CD4-positive, alpha-beta T cell (primary cell): ENCODE measurements around the gene NIN. TPM values are rescaled to one million over a fixed set of nuclear protein-coding genes. Genes with fewer than 3 reads are reported as not detected.

Source experiments
- ATAC-seq: fragments of 200-7000 bp; cut with Tn5 transposase; one replicate; pipeline ENCODE4 v1.10.0; 2022; ENCODE audit warnings: mild to moderate bottlenecking; ENCODE audit not compliant: poor library complexity
- CTCF ChIA-PET: fragments of 350-600 bp; sonication (Branson Sonifier 250); formaldehyde crosslinking; loops from one replicate; lab custom pipeline; 2021; ENCODE audit warnings: antibody characterized with exemption, inconsistent platforms; lab: Charles Lee
- POLR2A ChIA-PET: fragments of 350-600 bp; sonication (Branson Sonifier 250); formaldehyde crosslinking; loops from one replicate; lab custom pipeline; 2021; ENCODE audit warnings: antibody characterized with exemption, inconsistent platforms; lab: Charles Lee
- DNase-seq, 14 experiments: peaks; one replicate each; pipeline ENCODE4 v3.0.0-alpha.2; 2013 to 2020; ENCODE audit warnings: mixed read lengths in 2 of 14
- H3K27ac ChIP-seq, 2 donors: one replicate each; pipeline versions ENCODE4 v1.5.1 to v1.7.0; 2013; ENCODE audit warnings: low read length in 2 of 2, low read depth in 1 of 2, mild to moderate bottlenecking in 1 of 2
- H3K27me3 ChIP-seq, 2 experiments: 1 replicate in 1 of 2; 2 replicates in 1 of 2; pipeline versions ENCODE4 v1.6.1 to v1.7.0; 2013; ENCODE audit warnings: low read length in 2 of 2, control low read depth in 1 of 2, mild to moderate bottlenecking in 1 of 2, moderate library complexity in 1 of 2; ENCODE audit not compliant: insufficient read depth in 2 of 2, control insufficient read depth in 1 of 2
- H3K36me3 ChIP-seq: one replicate; pipeline ENCODE4 v1.6.1; 2013; ENCODE audit warnings: low read length, control low read depth; ENCODE audit not compliant: insufficient read depth
- H3K4me1 ChIP-seq: one replicate; pipeline ENCODE4 v1.6.1; 2013; ENCODE audit warnings: low read length, control low read depth; ENCODE audit not compliant: insufficient read depth
- H3K4me3 ChIP-seq: one replicate; pipeline ENCODE4 v1.5.1; 2013; ENCODE audit warnings: mild to moderate bottlenecking, low read length, moderate library complexity
- H3K9me3 ChIP-seq, 2 experiments: 1 replicate in 1 of 2; 2 replicates in 1 of 2; pipeline versions ENCODE4 v1.6.1 to v1.7.0; 2013; ENCODE audit warnings: low read length in 2 of 2, mild to moderate bottlenecking in 2 of 2, control low read depth in 1 of 2, moderate library complexity in 1 of 2; ENCODE audit not compliant: control insufficient read depth in 1 of 2, insufficient read depth in 1 of 2
- H3K27ac Mint-ChIP-seq: one replicate; pipeline ENCODE4 v1.8.0; 2020; ENCODE audit warnings: mixed read lengths
- H3K27me3 Mint-ChIP-seq: one replicate; pipeline ENCODE4 v1.8.0; 2021; ENCODE audit warnings: mixed read lengths
- H3K36me3 Mint-ChIP-seq: one replicate; pipeline ENCODE4 v1.8.0; 2021; ENCODE audit warnings: low read depth, mixed read lengths
- H3K4me1 Mint-ChIP-seq: one replicate; pipeline ENCODE4 v1.8.0; 2021; ENCODE audit warnings: low read depth, mixed read lengths
- H3K4me3 Mint-ChIP-seq: one replicate; pipeline ENCODE4 v1.8.0; 2020; ENCODE audit warnings: mild to moderate bottlenecking, mixed read lengths
- H3K9me3 Mint-ChIP-seq: one replicate; pipeline ENCODE4 v1.8.0; 2020; ENCODE audit warnings: mixed read lengths
- intact Hi-C, 2 experiments: fragments of 100-400 bp; cut with DNase I in 1 of 2; cut with micrococcal nuclease in 1 of 2; formaldehyde crosslinking; loops; one replicate each; pipeline versions ENCODE4 v1.15.1 to v1.9.0; 2023 to 2025; cut with DNase I, micrococcal nuclease
- total RNA-seq, 174 experiments: library from RNA in 2 of 174; stranded (reverse) in 2 of 174; gene quantifications; one replicate each; pipeline ENCODE4 v1.2.3 and lab custom pipeline; 2021 to 2026
- TF ChIP-seq, protein P1 (sequence below): fragments of 200-600 bp; IDR thresholded peaks from one replicate; pipeline ENCODE4 v1.8.0; 2022; ENCODE audit warnings: antibody characterized with exemption, mild to moderate bottlenecking

Gene NIN
- total RNA-seq, 2 experiments from 2014 or later, result 96.8 to 98.5 TPM

DNA sequence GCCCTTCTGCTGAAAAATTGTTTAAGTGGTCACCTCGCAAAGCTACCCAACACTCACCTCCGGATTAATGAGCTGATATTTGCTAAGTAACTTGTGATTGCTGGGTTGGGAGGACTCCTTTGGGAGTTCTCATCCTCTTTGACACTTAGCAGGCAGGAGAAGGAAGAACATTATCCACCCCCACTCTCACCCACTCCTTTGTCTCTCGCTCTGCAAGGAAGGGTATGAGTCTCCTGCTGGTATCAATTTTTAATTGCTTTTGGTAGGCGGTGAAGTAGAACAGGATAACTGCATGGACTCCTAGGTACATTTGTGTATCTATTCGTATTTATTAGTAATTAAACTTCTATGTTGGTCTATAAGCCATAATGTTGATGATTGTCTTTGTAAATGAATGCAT, 34.0 kb upstream of the NIN start:
- no peak overlapping the region for H3K27ac ChIP-seq
- H3K27me3 Mint-ChIP-seq, result peaks cover 43% of the 10 kb centered on the region
- H3K9me3 Mint-ChIP-seq, result no peaks in the 10 kb centered on the region
- no peak overlapping the region for H3K4me3 Mint-ChIP-seq
- intact Hi-C loops, result loop anchor here in 1 of 2 experiments (10.0 kb wide), 1 partner anchor 540 kb away; no protein-coding TSS in a partner anchor
- H3K4me3 ChIP-seq, result no peak overlapping the region
- no peak for DNase-seq
- peaks cover 4 to 31% of the 10 kb centered on the region in 2 experiments for H3K27me3 ChIP-seq
- peaks cover 7% of the 10 kb centered on the region for H3K36me3 Mint-ChIP-seq
- no peak overlapping the region for H3K27ac Mint-ChIP-seq
- H3K9me3 ChIP-seq, result no peaks in the 10 kb centered on the region
- POLR2A ChIA-PET, result no interaction called here
- H3K4me1 ChIP-seq, result peaks cover 4% of the 10 kb centered on the region
- CTCF ChIA-PET, result no interaction called here
- H3K4me1 Mint-ChIP-seq, result peaks cover 13% of the 10 kb centered on the region
- TF ChIP-seq, protein P1, sequence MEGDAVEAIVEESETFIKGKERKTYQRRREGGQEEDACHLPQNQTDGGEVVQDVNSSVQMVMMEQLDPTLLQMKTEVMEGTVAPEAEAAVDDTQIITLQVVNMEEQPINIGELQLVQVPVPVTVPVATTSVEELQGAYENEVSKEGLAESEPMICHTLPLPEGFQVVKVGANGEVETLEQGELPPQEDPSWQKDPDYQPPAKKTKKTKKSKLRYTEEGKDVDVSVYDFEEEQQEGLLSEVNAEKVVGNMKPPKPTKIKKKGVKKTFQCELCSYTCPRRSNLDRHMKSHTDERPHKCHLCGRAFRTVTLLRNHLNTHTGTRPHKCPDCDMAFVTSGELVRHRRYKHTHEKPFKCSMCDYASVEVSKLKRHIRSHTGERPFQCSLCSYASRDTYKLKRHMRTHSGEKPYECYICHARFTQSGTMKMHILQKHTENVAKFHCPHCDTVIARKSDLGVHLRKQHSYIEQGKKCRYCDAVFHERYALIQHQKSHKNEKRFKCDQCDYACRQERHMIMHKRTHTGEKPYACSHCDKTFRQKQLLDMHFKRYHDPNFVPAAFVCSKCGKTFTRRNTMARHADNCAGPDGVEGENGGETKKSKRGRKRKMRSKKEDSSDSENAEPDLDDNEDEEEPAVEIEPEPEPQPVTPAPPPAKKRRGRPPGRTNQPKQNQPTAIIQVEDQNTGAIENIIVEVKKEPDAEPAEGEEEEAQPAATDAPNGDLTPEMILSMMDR, result no peak
- H3K36me3 ChIP-seq, result no peaks in the 10 kb centered on the region
- ATAC-seq, result no peak

DNA sequence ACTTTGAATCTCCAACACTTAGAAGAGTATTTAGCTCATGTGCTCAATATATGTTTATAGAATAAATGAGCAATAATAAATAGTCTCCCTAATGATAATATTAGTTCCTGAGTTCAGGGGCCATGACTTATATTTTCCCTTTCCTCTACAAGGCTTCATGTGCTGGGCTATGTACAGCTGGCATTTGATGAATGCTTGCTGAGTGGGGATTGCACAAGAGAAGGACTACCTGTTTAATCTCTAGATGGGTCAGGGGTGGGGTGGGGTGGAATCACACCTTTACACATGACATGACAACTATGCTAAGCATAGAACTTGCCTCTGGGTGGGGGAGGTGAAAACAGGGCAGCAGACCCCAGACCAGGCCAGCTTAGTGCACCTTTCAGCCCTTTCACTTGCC, 33.3 kb upstream of the NIN start:
- ATAC-seq (no peak), DNase-seq (no peak)
- CTCF ChIA-PET, result no interaction called here
- H3K27me3 ChIP-seq, result peaks cover 0 to 24% of the 10 kb centered on the region in 2 experiments
- H3K4me1 Mint-ChIP-seq, result peaks cover 15% of the 10 kb centered on the region
- no peak overlapping the region for H3K4me3 ChIP-seq
- H3K36me3 ChIP-seq, result no peaks in the 10 kb centered on the region
- H3K9me3 Mint-ChIP-seq, result no peaks in the 10 kb centered on the region
- H3K4me1 ChIP-seq, result peaks cover 9% of the 10 kb centered on the region
- H3K27ac Mint-ChIP-seq, result no peak overlapping the region
- no peak overlapping the region for H3K4me3 Mint-ChIP-seq
- peaks cover 8% of the 10 kb centered on the region for H3K36me3 Mint-ChIP-seq
- POLR2A ChIA-PET, result no interaction called here
- peaks cover 36% of the 10 kb centered on the region for H3K27me3 Mint-ChIP-seq
- H3K27ac ChIP-seq, result no peak overlapping the region
- TF ChIP-seq, protein P1, result no peak
- intact Hi-C loops, result loop anchor here in 1 of 2 experiments (10.0 kb wide), 1 partner anchor 539 kb away; no protein-coding TSS in a partner anchor
- H3K9me3 ChIP-seq, result no peaks in the 10 kb centered on the region

- Mint-ChIP-seq H3K36me3 (peaks cover 8% of the 10 kb centered on the region), H3K9me3 (no peaks in the 10 kb centered on the region), H3K4me1 (peaks cover 19% of the 10 kb centered on the region), H3K4me3 (no peak overlapping the region), H3K27ac (no peak overlapping the region), H3K27me3 (peaks cover 17% of the 10 kb centered on the region)
- Histone ChIP-seq H3K4me1 (peaks cover 11% of the 10 kb centered on the region), H3K27me3 (peaks cover 0 to 9% of the 10 kb centered on the region in 2 experiments), H3K9me3 (no peaks in the 10 kb centered on the region), H3K27ac (no peak overlapping the region), H3K36me3 (no peaks in the 10 kb centered on the region), H3K4me3 (no peak overlapping the region)
- ATAC-seq, result no peak
- CTCF ChIA-PET, result interaction anchor here (0.6 kb wide), 1 partner anchor 248 kb away, joined by 3 read pairs; no protein-coding TSS in a partner anchor
- no peak for DNase-seq
- TF ChIP-seq, protein P1, result no peak
- POLR2A ChIA-PET, result no interaction called here
- intact Hi-C loops, result loop anchor here in 1 of 2 experiments (2.0 to 10.0 kb wide), 2 partner anchors 85 to 537 kb away; no protein-coding TSS in a partner anchor
Observed at GRCh38 chr14:50862036-50862570, 31.1 kb upstream of the NIN start.
